Measurements from ENCODE around the gene PRKAG2.
"Not testable (repeated sequence)": the region's sequence is repeated elsewhere in the genome, so short reads cannot be mapped to it uniquely, and the experiment has no call there.

Gene PRKAG2

DNA sequence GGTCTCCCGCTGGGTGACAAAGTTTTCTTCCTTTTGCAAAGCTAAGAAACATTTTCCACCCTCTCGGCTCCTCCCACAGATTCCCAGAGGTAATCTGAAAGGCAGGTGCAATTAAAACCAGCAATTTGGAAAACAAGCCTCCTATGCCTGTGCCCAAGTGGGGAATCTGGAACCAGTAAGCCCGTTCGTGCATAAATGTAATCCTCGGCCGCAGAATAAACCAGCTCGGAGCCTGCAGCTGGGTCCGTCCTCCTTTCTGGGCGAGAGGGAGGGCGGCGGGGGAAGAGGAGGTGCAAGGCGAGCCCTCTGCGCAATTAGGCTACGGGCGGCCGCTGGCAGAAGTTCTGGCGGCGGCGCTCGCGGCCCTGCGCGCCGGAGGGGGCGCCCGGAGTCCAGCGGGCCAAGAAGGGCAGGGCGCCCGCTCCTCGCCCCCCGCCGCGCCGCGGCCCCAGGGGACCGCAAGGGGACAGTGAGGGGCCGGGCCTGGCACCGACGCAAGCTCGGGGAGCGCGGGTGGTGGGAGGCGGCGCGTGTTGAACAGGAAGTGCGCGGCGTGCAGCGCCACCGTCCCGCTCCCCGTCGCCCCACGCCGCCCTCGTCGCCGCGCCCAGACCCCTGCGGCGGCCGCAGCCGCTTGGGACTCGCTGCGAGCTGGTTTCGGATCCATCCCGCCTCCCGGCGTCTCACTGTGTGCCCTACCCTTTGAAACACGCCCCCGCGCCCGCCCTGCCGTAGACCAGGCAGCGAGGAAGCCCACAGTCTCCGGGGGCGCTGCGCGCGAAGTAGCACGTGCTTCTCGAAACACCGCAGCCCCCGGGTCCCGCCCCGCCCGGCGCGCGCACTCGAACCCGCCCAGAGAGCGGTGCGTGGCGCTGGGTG, at the start of gene PRKAG2:
TSS of gene PRKAG2 (minus strand) at position 217 of the 879 bp plus-strand sequence. CDS start 495 bp downstream, outside the sequence.
- peak; percentile 26 for DNase-seq

DNA sequence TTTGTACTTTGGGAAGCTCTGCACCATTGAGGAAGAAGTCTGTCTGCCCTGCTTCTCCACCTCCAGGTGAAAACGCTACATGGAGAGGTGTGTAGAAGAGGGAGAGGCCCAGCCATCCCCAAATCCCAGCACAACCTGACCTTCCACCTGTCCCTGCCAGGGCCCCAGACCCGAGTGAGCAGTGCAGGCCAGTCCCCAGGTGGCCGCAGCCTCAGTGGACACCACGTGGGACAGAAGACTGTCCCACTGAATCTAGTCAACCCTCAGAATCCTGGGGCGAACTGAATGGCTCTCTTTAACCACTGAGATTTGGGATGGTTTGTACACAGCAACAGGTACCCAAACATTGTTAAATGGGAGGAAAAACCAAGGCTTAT, 49.4 kb upstream of the PRKAG2 start:
- no peak for DNase-seq

GRCh38 chr7:151925446-151926335, 48.8 kb upstream of the PRKAG2 start:
- peak; percentile 78 for DNase-seq

- no peak for DNase-seq
Observed at GRCh38 chr7:151924508-151924907, 47.6 kb upstream of the PRKAG2 start.

GRCh38 chr7:151924001-151924400, 47.1 kb upstream of the PRKAG2 start:
- DNase-seq = no peak

DNA sequence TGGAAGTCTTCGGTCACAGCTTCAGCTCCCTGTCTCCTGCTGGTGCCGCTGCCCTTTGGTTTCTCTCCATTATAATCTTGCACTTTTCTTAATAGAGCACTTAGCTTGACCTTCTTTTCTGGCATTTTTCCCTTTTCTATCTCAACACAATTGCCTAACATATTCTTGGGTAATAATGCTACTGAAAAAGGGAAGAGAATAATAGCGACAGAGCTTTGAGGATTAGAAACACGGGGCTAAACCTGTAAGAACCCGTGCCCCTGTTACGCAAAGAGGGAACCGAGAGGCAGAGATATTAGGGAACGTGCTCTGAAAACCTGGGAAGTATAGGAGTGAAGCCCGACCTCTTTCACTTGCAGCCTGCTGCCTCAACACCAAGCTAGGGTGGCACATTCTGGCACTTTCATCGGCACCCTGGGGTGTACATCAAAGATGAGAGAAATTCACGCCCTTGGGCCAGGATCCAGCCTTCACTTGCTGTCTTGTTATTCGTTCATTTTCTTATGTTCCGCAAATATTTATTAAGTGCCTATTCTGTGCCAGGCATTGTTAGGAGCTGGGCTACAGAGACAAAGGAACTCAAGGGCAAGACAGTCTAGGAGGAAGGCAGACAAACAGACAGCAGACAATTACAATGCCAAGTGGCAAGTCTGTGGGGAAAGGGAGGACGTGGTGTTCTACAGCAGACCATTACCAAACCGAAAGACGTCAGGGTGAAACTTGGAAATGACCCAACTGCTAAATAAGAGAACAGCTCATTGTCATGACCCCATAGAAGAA, 46.4 kb upstream of the PRKAG2 start:
- DNase-seq = no peak

DNA sequence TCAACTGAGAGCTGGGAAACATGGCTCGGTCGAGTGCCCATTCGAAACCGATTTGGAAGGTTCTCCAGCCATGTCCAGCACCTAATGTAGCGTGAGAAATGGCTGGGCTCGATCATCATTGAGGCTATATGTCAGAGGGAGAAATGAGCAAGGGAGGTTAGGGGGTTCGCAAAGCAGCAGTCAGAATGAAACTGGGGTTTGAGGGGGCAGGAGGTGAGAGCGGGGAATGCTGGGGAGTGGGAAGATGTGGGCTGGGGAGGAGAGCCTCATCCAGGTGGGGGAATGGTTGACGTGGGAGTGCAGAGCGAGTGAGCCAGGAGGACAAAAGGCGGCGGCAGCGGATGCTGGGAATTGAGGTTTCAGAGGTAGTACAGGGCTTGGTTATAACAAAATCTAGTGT, 44.5 kb upstream of the PRKAG2 start:
- DNase-seq = no peak

DNA sequence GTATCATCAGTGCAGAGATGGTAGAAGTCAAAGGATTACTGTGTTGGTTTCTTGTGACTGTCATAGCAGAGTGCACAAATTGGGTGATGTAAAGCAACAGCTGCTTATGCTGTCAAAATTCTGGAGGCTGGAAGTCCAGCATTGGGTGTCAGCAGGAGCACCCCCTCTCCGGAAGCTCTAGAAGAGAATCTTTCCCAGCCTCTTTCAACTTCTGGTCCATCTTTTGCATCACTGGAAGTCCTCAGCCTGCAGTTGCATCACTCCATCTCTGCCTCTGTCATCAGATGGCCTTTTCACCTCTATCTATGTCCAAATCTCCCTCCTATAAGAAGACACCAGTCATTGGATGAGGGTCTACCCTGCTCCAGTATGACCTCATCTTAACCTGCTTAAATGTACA, 43.6 kb upstream of the PRKAG2 start:
- DNase-seq = no peak

- no peak for DNase-seq
Observed at GRCh38 chr7:151919595-151919994, 42.7 kb upstream of the PRKAG2 start.

GRCh38 chr7:151918510-151918843, 41.6 kb upstream of the PRKAG2 start:
- no peak for DNase-seq

DNA sequence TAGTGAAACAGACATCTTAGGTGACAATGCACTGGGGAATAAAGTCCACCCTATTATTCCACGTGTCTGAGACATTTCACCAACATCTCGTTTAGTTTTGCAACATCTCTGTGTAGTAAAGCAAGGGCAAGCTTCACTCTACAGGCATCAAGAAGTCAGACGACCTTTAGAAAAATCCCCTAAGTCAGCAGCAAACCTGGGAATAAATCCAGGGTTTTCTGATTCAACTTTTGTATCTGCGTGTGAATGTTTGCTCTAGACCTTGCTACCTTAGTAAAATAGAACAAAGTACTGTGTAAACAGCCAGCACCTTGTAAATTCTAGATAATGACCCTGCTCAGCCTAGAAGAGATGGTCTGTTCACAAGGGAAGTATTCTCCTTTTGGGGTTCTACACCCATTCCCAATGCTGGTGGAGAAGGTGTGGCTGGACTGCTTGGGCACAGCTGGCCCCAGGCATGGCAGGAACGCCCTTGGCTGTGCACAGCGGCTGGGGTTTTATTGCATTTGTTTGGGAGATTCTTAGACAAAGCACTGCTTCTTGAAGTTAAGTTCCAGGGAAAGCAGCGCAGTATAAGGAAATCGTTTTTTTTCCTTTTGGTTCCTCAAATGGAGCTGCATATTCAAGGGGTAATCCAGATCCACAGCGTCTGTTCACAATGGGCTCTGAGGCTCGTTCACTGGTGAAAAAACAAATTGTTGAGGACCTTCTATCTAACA, 41.0 kb upstream of the PRKAG2 start:
- no peak for DNase-seq

GRCh38 chr7:151914051-151914450, 37.1 kb upstream of the PRKAG2 start:
- no peak for DNase-seq

- not testable (repeated sequence) for DNase-seq
Observed at GRCh38 chr7:151910655-151911054, 33.7 kb upstream of the PRKAG2 start.

- DNase-seq = not testable (repeated sequence)
Observed at GRCh38 chr7:151907115-151907514, 30.2 kb upstream of the PRKAG2 start.

- DNase-seq = no peak
Observed at GRCh38 chr7:151905766-151906165, 28.9 kb upstream of the PRKAG2 start.

DNA sequence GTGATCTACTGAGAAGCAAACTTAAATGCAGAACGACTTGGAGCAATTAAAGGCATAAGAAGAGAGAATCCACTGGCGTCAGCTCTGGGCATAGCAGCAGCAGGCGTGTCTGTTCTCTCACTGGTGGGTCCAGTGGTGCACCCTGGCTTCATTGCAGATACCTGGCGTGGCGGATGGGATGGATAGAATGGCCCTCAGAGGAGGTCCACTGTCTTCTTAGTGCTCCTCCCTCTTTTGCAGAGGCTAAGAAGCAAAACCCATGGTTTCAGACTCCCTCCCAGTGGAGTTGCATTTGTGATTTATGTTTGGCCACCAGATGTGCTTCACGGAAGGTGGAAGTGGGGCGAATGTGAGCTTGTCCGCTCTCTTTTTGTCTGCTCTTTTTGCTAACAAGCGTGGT, 28.4 kb upstream of the PRKAG2 start:
- DNase-seq = no peak

- DNase-seq = no peak
Observed at GRCh38 chr7:151904270-151904669, 27.4 kb upstream of the PRKAG2 start.

DNA sequence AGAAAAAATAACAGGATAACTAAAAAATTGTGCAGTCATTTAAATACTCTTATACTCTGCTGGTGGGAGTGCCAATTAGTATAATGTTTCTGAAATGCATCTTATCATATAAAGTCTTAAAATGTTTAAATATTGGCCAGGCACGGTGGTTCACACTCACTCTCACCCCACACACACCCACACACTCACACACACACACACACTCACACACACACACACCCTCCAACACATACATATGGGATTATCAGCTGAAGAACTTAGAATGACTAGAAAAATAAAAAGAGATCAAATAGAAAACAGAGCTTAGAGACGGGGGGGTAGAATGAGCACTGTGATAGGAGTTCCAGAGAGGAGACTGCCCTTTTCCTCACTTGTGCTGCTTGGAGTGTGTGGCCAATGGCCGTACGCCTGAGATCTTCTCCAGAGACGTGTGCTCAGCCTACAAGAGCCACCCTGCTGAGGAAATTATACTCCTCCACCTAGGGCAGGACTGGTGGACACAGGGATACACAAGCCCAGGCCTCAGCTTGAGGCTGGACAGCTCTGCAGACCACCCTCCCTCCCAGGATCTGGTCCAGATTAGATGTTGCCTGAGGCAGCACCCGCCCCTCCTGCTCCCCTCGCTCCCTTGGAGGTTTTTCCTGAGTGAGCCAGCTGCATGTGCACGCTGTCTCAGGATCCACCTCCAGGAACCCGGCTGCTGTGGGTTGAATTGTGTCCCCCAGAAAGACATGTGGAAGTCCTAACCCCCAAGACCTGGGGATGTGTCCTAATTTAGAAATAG, 26.5 kb upstream of the PRKAG2 start:
- no peak for DNase-seq

GRCh38 chr7:151902311-151902710, 25.4 kb upstream of the PRKAG2 start:
- no peak for DNase-seq

DNA sequence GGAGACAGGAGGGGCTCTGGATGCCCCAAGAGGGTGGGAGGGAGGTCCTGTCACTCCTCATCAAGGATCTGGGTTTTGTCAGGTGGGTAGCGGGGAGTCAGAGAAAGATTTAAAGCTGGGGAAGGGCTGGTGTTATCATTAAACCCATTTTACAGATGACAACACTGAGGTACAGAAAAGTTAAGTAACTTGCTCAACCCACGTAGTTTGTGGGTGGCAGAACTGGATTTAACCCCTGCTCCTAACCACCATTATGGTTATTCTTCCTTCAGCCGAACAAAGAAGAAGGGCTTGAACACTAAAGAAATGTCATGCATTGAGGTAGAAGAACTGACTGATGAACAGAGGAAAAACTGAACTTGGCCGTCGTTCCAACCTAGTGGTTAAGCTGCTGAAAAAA, 24.9 kb upstream of the PRKAG2 start:
- DNase-seq = no peak

GRCh38 chr7:151900986-151901621, 24.2 kb upstream of the PRKAG2 start:
- DNase-seq = no peak

Measured in NCI-H748 treated with DMSO at 0.1 percent for 48 hours (cell line).